HFF-Myc (cell line): ENCODE results near the gene RADIL.

Experiments
- DNase-seq: peaks from one replicate; pipeline ENCODE4 v3.0.0-alpha.2; 2011; ENCODE audit warnings: low read depth; ENCODE audit errors: extremely low read depth
- H3K4me3 ChIP-seq: replicated peaks from 2 replicates; pipeline ENCODE4 v1.5.1; 2011; ENCODE audit warnings: low read depth, mild to moderate bottlenecking, control low read depth, low read length
- CTCF ChIP-seq: IDR thresholded peaks from 2 replicates; pipeline ENCODE4 v1.5.1; 2012; ENCODE audit warnings: mild to moderate bottlenecking, low read depth, low read length, control low read depth; ENCODE audit errors: missing control alignments

RADIL gene

DNA sequence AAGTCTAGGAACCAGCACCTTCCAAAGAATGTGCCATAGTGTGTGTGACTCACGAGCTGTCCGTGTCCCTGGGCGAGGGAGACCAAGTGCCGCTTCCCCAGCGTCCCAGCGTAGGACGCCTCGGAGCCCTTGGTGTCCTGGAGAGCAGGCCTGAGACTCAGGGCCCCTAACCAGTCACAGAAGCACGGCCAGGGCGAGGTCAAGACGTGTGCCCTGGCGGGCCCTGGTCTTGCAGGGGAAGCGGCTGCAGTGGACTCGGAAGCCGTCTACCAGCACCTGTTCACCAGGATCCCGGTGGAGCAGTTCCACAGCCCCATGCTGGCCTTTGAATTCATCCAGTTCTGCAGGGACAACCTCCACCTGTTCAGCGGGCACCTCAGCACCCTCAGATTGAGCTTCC lies 97.5 kb downstream of the RADIL start:
- no peak for DNase-seq
- no peak overlapping the region for H3K4me3 ChIP-seq
- no peak for TF ChIP-seq CTCF

- H3K4me3 ChIP-seq, result no peak overlapping the region
- DNase-seq, result no peak
- no peak for TF ChIP-seq CTCF
Observed at GRCh38 chr7:4785371-4785770, 98.1 kb downstream of the RADIL start.

DNA sequence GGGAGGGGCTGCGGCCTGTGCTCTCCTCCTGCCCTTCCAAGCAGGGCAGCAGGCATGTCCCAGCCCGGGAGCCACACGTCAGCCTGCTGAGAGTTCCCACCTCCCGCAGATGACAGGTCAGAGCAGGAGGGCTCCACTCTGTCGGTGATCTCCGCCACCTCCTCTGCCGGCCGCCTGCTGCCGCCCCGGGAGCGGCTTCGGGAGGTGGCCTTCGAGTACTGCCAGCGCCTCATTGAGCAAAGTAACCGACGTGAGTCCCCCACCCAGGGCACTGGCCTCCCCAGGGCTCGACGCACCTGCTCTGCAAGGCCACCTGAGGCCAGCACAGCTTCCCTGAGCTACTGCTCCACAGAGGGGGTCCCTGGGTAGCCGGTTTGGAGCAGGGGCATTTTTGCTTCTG lies 98.7 kb downstream of the RADIL start:
- no peak for DNase-seq
- no peak overlapping the region for H3K4me3 ChIP-seq
- no peak for TF ChIP-seq CTCF

- no peak for DNase-seq
- TF ChIP-seq CTCF, result no peak
- H3K4me3 ChIP-seq, result no peak overlapping the region
Observed at GRCh38 chr7:4783762-4784351, 99.7 kb downstream of the RADIL start.

- TF ChIP-seq CTCF, result no peak
- H3K4me3 ChIP-seq, result no peak overlapping the region
Observed at GRCh38 chr7:4783292-4783652, 100.2 kb downstream of the RADIL start.

DNA sequence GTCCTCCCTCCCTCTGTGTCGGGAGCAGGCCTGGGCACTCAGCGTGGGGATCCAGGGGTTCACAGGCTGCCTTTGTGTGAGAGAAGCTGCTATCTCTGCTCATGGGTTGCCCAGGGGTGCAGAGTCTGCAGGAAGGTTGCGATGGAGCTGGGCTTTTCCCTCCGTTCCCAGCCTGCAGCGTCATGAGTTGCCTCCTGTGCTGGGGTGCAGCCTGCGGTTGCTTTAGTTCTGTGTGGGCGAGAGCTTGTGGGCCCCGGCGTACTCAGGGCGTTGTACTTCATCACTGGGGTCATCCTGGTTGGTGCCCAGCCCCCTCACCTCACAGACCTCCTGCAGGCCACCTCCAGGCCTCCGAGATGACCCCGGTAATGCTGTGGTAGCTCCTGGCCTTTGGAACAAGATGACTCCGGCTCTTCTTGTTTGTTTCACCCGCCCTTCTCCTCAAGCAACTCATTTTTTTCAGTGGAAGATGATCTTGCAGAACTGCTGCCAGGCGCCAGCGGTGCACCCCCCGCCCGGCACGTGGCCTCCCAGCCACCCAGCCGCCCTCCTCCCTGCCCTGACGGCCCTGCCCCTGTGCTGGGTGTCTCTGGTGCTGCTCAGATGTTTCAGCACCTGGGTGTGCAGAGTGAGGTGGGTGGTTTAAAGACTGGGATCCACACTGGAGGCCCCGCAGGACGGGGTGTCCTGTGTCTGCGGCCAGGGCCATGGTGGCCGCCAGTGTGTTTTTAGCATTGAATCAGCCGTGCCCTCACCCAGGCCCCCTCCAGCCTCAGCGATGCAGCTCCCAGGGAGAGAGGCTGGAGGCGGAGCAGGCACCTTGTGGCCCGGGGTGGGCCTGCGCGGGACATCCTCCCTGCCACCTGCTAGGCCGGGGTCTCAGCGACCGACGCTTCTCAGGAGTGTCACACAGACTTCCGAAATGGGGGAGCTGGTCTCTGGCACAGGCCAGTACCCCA lies 100.9 kb downstream of the RADIL start:
- TF ChIP-seq CTCF, result no peak
- no peak for DNase-seq
- H3K4me3 ChIP-seq, result no peak overlapping the region

More at GRCh38 chr7:4783292-4783652, 100.2 kb downstream of the RADIL start:
- DNase-seq, result no peak
